Muscle of back (tissue), 13 donors: ENCODE measurements around the gene ERRFI1. TPM values are rescaled to one million over a fixed set of nuclear protein-coding genes. Genes with fewer than 3 reads are reported as not detected.
"Not testable (repeated sequence)": the region's sequence is repeated elsewhere in the genome, so short reads cannot be mapped to it uniquely, and the experiment has no call there.

Source experiments
- DNase-seq, 3 donors: peaks; one replicate each; pipeline versions ENCODE4 v3.0.0 to v3.0.0-alpha.2; 2013
- long read RNA-seq, 9 donors: transcript quantifications; one replicate each; lab custom pipeline, GENCODE V29; 2026
- polyA plus RNA-seq, 10 donors: library from polyadenylated mRNA; unstranded; fragments of 120-200 nt; gene quantifications; one replicate each; pipeline ENCODE4 v1.2.1, GENCODE V29; 2013; ENCODE audit not compliant: insufficient read length in 10 of 10

The ERRFI1 gene, protein sequence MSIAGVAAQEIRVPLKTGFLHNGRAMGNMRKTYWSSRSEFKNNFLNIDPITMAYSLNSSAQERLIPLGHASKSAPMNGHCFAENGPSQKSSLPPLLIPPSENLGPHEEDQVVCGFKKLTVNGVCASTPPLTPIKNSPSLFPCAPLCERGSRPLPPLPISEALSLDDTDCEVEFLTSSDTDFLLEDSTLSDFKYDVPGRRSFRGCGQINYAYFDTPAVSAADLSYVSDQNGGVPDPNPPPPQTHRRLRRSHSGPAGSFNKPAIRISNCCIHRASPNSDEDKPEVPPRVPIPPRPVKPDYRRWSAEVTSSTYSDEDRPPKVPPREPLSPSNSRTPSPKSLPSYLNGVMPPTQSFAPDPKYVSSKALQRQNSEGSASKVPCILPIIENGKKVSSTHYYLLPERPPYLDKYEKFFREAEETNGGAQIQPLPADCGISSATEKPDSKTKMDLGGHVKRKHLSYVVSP
- polyA plus RNA-seq = 1 to 10 TPM; 5.1 to 8.6 (median 7.7) TPM
- long read RNA-seq, donor 1 = 0 reads
- long read RNA-seq, donor 2, partial matches to known transcripts = 0 of 3 reads
- long read RNA-seq, donor 2, other reads (novel, unspliced or antisense) = 0 of 3 reads
- long read RNA-seq, donor 3 = 0 reads
- long read RNA-seq, donor 4, partial matches to known transcripts = 0 of 1 reads
- long read RNA-seq, donor 4, other reads (novel, unspliced or antisense) = 0 of 1 reads
- long read RNA-seq, donor 5 = 0 reads
- long read RNA-seq, donor 6 = 0 reads
- long read RNA-seq, donor 7, partial matches to known transcripts = 0 of 1 reads
- long read RNA-seq, donor 7, other reads (novel, unspliced or antisense) = 0 of 1 reads
- long read RNA-seq, donor 8, partial matches to known transcripts = 0 of 2 reads
- long read RNA-seq, donor 8, other reads (novel, unspliced or antisense) = 0 of 2 reads
- long read RNA-seq, donor 9 = 0 reads

DNA sequence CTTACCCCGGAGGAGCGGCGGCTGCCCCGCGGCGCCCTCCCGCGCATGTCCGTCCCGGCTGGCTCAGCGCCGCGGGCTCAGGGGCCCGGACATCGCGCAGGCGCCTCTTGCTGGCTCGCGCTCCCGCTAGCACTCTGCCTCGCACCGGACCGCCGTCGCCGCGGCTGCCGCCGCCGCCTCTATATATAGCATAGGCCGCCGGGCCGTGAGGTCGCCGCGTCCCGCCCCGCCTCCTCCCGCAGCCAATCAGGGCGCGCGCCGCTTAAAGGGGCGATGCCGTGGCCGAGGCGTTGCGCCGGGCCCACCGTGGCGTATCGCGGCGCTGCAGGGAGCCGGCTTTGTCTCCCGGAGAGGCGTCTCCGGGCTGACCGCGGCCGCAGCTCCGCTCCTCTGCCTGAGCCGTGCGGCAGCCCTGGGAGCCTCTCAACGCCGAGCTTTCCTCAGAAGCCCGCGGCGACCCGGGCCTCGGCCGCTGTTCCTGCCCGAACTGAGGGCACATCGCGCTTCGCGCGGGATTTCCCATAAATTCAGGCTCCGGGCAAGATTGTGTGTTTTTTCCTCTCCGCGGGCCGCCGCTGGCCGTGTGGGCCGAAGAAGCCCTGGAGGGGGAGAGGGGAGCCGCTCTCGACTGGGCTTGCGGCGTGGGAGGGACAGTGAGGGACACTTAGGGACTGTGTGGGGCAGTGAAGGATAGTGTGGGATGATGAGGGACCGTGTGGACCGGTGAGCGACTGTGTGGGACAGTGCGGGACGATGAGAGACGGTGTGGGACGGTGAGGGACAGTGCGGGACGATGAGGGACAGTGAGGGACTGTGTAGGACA, at the start of gene ERRFI1:
Gene ERRFI1 (minus strand): TSS at position 157 of the 823 bp plus-strand sequence. CDS start 10,690 bp downstream, outside the sequence.
- peak; percentile 95 to 98 (median 95) for DNase-seq

DNA sequence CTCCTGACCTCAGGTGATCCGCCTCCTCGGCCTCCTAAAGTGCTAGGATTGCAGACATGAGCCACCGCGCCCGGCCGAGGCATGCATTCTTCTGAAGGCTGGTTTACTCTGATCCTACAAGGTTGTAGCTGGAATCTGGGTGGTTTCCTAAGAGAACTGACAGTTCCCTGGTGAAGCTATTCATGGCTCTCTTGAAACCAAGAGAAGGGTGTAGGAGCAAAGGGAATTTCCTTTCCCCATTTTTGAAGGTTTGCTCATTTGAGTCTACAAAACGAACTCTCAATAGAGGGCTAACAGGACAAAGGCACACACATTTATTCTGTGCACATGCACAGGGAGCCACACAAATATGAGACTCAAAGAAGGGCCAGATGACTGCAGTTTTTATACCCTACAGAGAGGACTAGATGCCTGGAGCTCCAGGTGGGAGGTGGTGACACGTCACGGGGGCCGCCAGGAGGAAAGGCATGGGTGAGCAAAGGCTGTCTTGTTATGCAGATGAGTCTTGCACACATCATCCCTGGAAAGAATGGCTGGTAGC, 49.5 kb upstream of the ERRFI1 start:
- no peak for DNase-seq

DNA sequence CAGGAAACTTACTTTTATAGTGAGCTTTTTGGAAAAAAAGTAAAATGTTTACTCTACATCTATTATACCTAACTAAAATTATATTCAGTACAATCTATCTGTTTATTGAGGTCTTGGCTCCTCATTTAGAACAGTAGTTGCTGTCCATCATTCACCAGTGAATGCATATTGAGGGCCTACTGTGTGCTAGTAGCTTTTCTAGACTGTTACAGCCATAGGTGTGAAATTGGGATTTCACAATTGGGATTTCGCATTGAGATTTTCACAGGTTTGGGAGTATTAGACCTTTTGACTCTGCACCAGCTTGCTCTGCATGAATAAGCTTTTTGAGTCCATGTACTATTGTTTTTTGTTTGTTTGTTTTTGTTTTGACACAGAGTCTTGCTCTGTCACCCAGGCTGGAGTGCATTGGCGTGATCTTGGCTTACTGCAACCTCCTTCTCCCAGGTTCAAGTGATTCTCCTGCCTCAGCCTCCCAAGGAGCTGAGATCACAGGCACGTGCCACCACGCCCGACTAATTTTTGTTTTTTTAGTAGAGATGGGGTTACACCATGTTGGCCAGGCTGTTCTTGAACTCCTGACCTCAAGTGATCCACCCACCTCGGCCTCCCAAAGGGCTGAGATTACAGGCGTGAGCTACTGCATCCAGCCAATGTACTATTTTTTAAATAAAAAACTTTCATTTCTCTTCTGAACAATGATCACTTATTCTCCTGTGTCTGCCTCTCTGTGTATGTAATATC, 47.2 kb upstream of the ERRFI1 start:
- DNase-seq = no peak

DNA sequence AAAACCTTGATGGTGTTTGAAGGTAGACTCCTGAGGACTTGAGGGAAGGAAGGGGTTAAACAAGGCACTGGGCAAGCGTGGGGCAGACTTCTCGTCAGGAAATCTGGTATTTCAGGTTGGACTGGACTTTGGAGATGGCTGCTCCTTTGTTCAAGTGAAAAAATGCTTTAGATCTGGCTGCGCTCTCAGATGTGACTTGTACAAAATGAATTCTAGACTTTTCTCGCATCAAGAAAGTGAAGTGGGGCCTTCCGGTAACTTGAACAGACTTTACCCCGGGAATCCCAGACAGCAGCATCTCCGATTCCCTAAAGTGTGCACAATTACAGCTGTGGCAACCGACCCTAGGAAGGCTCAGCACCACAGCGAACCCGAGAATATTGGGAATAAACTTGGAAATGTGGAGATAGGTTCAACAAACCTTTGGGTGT, 44.3 kb upstream of the ERRFI1 start:
- no peak for DNase-seq

DNA sequence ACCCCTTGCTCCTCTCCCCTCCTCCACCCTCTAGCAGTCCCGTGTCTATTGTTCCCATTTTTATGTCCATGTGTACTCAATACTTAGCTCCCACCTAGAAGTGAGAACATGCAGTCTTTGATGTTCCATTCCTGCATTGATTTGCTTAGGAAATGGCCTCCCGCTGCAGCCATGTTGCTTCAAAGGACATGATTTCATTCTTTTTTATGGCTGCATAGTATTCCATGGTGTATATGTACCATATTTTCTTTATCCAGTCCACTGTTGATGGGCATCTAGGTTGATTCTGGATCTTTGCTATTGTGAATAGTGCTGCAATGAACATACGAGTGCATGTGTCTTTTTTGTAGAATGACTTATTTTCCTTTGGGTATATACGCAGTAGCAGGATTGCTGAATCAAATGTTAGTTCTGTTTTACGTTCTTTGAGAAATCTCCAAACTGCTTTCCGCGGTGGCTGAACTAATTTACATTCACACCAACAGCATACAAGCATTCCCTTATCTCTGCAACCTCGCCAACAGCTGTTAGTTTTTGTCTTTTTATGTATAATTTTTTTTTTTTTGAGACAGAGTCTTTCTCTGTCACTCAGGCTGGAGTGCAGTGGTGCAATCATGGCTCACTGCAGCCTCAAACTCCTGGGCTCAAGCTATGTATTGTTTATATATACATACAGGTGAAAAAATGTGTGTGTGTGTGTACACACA, 43.7 kb upstream of the ERRFI1 start:
- DNase-seq = not testable (repeated sequence)

DNA sequence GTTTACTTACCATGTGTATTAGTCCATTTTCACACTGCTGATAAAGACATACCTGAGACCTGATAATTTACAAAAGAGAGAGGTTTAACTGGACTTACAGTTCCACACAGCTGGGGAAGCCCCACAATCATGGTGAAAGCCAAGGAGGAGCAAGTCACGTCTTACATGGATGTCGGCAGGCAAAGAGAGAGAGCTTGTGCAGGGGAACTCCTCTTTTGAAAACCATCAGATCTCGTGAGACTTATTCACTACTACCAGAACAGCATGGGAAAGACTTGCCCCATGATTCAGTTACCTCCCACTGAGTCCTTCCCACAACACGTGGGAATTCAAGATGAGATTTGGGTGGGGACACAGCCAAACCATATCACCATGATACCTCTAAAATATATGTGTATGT, 39.3 kb upstream of the ERRFI1 start:
- no peak for DNase-seq

DNA sequence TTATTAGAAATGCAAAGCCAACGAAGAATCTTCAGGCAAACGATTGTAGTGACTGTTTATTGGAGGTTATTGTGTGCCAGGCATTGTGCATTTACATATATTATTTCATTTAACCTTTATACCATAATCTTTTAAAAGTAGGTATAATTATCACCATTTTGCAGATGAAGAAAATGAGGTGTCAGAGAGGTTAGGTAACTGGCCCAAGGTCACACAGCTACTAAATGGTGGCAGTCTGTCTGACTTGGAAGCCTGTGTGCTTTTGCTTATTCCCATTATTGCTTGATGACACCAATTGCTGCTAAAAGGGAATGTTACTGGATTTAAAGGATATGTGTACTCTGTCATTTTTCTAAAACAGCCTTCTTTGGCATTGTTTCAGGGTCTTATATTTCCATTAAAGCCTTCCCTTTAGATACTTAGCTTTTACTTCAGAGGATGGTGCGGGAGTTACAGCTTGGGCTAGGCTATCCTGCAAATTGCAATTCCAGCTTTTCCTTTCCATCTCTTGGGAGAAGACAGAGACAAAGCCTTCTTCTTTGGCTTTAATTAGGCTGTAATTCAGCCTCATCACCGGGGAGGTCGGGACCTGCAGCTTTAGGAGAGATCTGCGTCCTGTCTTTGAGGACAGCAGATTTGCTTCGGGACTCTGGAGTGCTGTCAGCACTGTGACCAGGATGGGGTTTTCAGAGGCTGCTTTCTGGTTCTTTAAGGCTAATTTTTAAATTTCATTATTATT, 37.4 kb upstream of the ERRFI1 start:
- DNase-seq = peak in 1 of 3 donors; percentile 52

DNA sequence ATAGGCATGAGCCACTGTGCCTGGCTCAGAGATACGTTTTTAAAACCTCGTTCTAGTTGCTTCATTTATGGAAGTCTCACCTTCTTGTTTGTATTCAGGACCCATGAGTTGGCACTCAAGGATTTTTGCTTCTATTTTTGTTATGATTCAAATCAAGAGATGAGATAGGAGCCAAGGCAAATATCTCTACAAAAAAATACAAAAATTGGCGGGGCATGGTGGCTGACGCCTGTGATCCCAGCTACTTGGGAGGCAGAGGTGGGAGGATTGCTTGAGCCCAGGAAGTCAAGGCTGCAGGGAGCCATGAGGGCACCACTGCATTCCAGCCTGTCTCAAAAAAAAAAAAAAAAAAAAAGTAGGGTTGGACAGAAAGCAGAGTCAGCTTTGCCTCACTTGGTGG, 36.8 kb upstream of the ERRFI1 start:
- no peak for DNase-seq

DNA sequence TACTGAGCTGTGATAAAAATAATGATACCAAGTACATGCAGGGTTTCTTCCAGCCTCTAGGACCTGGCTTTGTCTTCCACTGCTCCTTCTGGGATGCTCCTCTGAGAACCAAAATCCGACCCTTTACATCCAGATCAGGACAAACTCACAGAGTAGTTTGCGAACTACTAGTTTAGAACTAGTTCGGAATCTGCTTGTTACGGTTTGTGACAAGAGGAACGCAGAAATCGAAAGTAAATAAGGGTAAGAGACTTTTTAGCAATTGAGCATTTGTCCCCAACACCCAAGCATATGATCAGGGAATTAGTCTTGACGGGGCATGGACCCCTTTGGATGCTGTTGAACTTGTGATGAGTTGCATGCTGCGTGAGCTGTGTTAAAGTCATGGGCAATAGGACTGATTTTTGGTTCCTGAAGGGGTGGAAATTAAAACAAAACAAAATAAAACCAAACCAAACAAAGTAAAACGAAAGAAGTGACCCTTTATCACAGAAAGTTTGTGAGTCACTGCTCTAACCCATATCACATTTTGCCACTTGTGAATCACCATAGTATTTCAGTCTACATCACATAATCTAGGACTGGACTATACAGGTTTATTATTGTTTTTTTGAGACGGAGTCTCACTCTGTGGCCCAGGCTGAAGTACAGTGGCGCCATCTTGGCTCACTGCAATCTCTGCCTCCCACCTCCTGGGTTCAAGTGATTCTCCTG, 35.7 kb upstream of the ERRFI1 start:
- DNase-seq = no peak

DNA sequence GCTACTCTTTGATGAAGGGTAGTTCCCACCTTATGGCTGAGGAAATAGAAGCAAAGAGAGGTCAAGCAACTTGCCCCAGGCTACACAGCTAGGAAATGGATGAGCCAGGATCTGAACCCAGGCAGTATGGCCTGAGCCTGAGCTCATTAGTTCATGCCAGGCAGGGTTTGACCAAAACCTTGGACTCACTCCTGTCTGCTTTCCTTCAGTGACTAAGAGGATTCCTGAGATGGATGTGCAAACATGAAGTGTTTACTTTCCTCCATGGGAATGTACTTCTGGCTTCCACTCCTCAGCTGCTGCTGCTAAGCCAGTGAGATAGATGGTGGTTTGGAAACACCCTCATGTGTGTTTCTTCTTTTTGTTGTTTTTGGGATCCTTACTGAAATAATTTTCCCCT, 35.1 kb upstream of the ERRFI1 start:
- DNase-seq = peak in 1 of 3 donors; percentile 83

DNA sequence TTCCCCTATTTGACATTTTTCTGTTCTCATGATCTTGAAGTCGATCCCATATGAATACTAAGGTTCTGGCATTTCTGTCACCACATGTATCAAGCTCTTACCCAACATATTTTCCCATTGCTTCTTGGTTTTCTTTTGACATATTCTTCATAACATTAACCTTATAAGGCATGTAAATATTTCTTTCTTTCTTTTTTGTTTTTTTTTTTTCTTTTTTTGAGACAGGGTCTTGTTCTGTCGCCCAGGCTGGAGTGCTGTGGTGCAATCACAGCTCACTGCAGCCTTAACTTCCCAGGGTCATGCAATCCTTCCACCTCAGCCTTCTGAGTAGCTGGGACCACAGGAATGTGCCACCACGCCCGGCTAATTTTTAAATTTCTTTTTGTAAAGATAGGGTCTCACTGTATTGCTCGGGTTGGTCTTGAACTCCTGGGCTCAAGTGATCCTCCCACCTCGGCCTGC, 33.1 kb upstream of the ERRFI1 start:
- DNase-seq = no peak

DNA sequence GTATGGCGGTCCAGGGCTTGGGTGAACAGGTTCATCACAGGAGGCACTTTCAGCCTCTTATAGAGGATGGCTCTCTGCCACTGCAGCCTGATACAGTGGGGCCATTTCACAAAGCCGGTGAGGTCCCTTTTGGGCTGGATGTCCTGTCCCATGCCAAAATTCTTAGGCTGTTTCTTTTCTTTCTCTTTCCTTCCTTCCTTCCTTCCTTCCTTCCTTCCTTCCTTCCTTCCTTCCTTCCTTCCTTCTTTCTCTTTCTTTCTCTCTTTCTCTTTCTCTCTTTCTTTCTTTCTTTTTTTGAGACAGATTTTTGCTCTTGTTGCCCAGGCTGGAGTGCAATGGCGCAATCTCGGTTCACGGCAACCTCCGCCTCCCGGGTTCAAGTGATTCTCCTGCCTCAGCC, 31.7 kb upstream of the ERRFI1 start:
- DNase-seq = not testable (repeated sequence)

DNA sequence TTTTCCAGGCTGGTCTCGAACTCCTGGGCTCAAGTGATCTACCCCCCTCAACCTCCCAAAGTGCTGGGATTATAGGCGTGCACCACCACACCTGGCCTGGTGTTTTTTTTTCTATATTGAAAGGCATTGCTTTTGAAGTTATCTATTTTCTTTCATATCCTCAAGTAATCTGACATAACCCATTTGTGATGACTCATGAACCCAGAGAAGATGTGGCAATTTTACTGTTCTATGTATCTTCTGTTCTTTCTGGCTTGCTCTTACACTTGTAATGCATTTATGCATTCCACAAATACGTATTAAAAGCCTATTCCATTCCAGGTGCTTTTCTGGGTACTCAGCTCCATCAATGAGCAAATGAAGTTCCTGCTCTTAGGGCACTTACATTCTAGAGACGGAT, 29.9 kb upstream of the ERRFI1 start:
- no peak for DNase-seq

DNA sequence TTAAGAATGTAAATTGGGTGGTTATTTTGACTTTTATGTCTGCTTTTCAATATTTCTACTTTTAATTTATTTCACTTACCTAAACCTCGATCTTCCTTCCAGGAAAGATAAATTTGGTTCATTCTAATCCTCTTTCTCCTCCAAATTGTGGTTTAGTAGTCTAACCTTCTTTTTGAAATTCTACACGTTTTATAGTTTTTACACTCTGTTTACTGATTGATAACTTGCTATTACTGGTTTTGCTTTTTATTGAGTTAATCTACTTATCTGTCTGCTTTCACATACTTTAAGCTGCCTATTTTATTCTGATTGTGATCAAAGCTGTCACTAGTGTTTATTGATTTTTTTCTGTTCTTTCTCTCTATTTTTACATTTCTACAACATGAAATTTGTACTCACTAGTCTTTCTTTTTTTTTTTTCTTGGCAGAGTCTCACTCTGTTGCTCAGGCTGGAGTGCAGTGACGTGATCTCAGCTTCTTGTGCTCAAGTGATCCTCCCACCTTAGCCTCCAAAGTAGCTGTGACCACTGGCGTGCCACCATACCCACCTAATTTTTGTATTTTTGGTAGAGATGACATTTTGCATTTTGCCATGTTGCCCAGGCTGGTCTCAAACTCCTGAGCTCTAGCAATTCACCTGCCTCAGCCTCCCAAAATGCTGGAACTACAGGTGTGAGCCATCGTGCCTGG, 27.9 kb upstream of the ERRFI1 start:
- DNase-seq = no peak

DNA sequence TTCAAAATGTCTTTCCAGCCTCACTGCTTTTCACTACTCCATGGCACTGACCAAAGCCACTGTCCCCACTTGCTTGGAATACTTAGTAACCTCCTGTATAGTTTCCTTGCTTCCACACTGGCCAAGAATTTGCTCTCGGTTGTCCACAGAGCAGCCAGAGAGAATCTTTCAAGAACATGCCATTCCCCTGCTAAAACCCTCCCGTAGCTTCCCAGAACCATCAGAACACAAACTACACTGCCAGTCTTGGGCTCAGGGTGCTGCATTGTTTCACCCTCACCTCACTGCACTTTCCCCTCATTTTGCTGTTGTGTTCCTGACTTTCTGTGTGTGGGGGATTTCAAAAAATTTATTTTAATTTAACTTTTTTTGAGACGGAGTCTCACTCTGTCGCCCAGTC, 25.5 kb upstream of the ERRFI1 start:
- no peak for DNase-seq

DNA sequence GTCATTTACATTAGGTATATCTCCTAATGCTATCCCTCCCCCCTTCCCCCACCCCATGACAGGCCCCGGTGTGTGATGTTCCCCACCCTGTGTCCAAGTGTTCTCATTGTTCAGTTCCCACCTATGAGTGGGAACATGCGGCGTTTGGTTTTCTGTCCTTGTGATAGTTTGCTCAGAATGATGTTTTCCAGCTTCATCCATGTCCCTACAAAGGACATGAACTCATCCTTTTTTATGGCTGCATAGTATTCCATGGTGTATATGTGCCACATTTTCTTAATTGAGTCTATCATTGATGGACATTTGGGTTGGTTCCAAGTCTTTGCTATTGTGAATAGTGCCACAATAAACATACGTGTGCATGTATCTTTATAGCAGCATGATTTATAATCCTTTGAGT, 23.1 kb upstream of the ERRFI1 start:
- not testable (repeated sequence) for DNase-seq

DNA sequence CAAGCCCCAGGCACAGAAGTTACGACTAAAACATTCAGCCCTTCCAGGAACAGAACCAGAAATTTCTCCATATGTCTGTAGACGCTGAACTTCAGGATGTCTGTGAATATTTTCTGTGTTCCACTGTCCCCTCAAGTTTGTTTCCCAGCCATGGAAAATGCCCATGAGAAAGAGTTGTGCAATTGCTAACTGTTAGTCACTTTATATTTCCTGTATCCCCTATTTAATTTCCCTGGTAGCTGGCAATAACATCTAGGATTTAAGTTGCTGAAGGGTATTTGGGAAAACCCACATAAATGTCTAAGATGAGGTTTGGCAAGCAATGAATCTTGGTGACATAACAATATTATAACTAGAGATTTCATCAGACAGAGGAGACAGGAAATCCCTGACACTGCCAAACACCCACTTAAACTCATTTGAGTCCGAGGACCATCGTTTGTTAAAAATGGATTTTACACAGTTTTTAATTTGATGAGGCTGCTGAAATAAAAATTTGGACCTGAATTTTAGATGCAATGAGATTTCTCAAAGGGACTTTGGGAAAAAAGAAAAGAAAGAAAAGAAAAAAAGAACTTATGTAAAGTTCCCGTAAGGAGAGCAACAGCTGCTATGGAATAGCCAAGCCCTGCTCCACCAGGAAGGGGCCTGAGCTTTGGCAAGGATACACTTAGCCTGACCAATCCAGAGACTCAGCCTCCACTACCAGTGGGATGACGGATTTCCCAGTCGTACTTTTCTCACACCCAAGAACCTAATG, 21.8 kb upstream of the ERRFI1 start:
- peak in 2 of 3 donors; percentile 76 to 84 for DNase-seq
